HG03342 (cell line): ENCODE data around the gene PYGL.
"Not testable (repeated sequence)": the region's sequence is repeated elsewhere in the genome, so short reads cannot be mapped to it uniquely, and the experiment has no call there.

Source experiments
- ATAC-seq: cut with Tn5 transposase; IDR thresholded peaks from one replicate; pipeline ENCODE4 v1.9.1; 2021; ENCODE audit warnings: mild to moderate bottlenecking, moderate library complexity; ENCODE audit not compliant: unreplicated experiment

Gene PYGL

GRCh38 chr14:50943943-50944646, at the start of gene PYGL:
Gene PYGL (minus strand): TSS chr14:50944483. CDS start chr14:50944403, 80 bp downstream.
- peak; percentile 77 for ATAC-seq

DNA sequence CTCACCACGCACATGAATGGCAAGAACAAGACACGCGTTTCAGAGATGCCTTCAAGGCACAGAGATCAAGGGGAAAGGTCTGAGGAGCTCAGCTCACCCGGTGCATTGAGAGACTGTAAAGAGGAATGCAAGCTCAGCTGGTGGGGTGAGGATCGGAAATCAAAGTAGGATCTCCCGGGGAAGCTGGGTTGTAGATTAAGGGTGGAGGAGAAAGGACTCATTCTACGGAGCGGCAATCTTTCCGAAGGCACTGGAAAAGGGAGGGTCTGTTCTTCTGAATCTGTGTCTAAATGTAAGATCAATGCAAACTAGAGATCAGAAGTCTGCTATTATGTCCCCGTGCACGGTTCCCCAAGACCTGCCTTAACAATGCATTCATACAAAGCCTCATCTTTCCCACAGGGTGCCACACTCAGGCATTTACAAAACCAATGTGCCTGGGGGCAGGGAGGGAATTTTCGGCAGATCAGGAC, 41.6 kb upstream of the PYGL start:
- ATAC-seq, result no peak

- no peak for ATAC-seq
These were observed 41.0 kb upstream of the PYGL start for GRCh38 chr14:50985124-50985858.

GRCh38 chr14:50984036-50984710, 39.9 kb upstream of the PYGL start:
- ATAC-seq, result no peak

DNA sequence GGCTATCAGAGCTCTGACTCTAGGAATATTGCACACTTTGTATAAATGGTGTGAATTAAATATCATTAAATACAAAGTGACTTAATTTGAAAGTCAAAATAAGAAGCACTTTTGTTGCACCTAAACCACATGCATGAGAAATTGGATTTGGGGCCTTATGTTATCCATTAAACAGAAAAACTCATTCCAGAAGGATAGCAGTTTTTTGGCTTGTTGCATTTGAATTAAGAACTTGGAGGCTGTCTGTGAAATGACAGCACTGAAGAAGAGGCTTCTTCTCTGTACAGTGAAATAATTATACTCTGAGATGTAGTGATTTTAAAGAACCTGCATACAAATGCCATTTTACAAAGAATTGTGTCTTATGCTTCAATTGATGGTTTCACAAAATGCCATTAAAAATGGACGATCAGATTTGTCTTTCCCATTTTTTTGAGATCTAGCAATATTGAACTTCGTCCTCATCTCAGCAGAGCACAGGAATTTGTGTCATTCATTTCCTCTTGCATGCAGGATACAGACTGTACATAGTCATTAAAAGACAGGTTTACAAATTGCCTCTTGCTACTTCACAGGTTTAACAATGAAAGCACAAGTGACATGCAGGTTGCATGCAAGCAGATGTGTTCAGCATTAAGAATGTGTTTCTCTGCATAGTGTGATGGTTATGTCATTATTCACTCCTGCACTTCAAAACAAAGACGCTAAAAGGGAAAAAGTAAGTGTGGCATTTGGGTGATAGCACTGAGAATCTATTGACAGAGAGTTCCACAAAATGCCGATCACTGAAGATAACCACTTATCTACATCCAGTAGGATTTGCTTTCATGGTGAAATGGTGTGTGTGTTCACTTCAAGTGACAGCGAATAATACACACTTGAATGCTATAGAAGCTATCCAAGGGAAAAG, 35.9 kb upstream of the PYGL start:
- ATAC-seq, result no peak

GRCh38 chr14:50978888-50979287, 34.6 kb upstream of the PYGL start:
- peak; percentile 96 for ATAC-seq

DNA sequence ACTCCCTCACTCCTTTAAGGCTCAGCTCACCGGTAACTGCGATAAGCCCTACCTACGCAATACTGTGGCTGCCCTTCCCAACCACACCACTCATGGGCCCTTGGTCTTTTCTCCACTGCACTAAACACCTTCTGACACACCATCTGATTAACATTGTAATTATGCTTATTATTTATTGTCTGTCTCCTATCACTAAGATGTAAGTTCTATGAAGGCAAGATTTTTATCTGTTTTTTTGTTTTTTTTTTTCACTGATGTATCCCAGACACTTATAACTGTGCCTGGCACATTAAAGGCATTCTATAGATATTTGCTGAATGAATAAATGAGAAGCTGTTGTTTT, 34.2 kb upstream of the PYGL start:
- ATAC-seq, result peak; percentile 4

DNA sequence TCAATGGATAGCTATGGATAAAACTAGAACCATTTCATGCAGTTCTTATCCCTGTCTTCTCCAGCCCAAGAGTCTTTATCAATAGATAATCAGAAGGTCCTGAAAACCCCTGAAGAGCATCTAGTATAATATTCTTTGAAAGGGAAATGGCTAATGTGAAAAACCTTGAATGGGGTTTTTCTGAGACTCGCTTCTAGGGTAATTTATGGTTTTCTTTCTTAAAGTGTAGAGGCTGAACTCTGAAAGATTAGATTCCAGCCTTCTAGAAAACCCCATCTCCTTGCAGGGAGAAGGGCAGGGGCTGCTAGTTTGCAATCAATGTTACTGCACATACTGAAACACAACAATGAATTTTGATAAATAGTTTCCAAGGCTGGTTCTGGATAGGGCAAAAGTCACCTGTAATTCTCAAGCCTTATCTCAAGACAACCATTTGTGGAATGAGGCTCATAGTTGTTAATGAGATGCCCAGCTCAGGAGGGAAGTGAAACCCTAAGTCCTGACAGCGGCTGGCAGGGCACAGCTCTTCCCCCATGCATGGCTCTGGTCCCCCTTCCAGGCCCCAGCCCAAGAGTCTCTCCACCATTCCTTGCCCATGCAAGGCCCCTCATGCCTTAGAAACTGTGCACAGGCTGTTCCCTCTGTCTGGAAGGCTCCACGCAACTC, 33.7 kb upstream of the PYGL start:
- peak; percentile 44 for ATAC-seq

GRCh38 chr14:50974118-50974517, 29.8 kb upstream of the PYGL start:
- ATAC-seq, result no peak

DNA sequence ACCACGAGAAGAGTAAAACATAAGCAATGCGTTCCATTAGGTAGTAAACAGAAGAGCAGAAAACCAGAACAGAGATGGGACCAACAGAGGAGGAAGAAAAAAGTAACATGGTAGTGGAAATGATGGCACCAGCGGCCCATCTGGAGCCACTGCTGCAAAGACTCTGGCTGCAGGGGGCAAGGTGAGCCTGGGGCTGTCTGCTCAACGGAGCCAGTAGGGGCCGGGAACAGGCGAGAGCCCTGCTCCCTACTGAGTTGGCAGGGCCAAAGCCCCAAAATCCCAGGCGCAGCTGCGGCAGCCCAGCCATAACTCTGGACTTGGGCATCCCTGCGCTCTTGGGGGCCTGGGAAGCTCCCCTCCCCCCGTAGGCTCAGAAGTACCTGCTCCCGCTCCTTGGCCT, 28.5 kb upstream of the PYGL start:
- no peak for ATAC-seq

DNA sequence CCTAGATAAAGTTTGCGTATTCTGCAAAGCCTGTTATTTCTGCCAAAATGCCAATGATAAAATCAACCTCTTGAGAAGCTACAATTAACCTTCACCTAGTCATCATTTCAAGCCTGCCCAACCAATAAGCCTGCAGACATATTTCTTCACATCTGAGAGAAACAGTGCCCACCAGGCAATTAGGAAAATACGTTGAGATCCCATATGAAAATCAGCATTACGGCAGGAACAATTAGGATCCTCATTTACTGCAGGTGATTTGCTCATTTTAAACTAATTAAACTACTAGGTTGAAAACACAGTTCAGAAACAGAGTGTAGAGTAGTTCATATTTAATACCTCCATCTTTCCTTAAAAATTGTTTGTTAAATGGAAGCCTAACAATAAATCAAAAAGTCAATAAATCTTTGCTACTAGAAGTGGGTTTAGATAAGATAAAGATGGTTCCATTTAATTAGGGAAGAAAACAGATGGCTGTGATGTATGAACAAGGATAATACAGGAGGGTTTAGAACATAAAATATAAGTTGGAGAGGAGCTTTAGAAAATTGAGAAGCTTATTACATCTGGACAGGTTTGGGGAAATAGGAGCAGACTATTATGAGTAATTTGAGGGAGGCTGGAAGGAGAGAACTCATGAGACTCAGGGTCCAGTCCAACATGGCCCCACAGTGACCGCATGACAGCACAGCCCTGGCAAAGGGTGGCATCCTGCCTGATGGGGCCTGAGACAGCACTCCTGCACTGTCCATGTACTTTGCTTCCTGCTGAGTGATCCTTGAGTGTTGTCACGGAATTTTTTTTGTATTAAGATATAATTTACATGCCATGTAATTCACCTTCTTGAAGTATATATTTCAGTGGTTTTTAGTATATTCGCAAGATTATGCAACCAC, 26.9 kb upstream of the PYGL start:
- no peak for ATAC-seq

GRCh38 chr14:50967790-50968189, 23.5 kb upstream of the PYGL start:
- ATAC-seq, result no peak

DNA sequence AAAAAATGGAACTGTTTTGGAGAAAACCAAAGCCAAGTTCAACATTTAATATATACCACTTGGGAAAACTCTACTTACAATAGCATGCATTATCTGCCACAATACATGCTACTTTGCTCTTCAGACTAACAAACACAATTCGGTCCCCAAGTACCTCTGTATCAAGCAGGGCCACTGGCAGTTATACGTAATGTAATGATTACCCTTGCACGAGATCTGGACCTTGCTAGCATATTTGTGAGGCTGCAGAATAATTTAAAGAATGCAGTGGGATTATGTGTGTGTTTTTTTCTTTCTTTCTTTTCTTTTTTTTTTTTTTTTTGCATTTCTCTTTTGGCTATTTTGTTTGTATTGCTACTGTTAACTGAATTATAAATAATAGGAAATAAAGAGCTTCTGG, 22.8 kb upstream of the PYGL start:
- ATAC-seq, result no peak

DNA sequence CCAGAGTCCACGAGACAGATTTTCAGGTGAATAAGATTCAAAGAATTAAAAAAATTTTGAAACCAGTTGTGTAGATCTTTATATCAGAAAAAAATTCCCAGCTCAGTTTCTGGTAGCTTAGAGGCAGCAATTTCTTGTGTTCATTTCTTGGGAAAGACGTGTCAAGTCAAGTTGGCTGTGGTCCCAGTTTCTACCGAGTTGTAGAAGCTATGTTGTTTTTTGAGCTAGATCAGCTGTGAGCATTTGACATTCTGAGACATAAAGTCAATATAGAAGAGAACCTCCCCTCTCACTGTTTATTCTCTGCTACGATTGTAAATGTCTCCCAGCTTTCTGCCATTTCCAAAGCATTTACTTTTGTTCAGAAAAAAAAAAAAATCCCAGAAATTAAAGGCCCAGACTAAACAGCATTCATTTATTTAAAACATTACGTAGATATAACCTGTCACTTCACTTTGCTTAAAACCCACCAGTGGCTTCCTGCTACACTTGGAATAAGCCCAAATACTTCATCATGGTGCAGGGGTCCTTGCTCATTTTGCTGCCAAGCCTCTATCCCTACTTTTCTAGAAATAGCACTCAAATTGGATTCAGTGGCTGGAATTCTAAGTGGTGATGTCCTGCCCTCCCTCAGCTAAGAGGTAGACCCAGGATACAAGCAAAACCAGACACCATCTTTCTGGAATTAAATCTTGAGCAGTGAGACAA, 20.6 kb upstream of the PYGL start:
- no peak for ATAC-seq

DNA sequence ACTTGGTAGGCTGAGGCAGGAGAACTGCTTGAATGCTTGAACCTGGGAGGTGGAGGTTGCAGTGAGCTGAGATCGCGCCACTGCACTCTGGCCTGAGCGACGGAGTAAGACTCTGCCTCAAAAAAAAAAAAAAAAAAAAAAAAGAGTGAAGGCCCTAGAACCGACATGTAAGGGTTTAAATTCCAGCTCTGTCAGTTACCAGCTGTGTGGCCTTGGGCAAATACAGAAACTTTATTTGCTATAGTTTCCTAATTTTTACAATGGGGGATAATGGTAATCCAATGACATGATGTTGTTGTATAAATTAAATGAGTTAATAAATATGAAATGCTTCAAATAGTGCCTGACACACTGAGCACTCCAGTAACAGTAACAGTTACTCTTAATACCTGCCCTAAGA, 19.6 kb upstream of the PYGL start:
- no peak for ATAC-seq

DNA sequence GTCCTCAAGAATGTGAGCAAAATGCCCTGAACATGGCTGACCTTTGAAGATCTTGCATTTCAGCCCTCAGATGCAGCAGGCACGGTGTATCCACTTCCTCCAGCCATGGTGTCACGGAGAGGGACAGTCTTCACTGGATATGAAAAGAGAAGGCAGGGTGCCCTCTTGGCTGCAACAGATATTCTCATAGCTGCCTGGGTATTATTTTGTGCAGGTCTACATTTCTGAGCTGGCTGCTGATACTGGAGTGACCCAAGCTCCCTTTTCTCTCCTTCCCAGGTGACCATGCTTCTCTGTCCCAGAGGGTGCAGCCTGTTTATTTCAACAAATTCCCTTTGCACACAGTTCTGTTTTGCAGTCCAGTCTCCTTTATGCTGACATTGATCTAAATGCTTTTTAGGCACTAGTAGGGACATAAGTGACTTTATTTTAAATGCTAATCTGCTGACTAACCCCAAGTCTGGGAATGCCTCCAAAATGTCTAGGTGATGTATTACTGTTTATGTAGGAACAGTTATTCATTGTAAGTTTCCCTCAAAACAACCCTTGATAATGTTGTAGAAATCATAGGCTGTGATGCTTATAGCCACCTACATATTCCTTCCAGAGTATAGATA, 17.4 kb upstream of the PYGL start:
- no peak for ATAC-seq

- ATAC-seq, result no peak
These were observed 13.0 kb upstream of the PYGL start for GRCh38 chr14:50957296-50957695.

- not testable (repeated sequence) for ATAC-seq
These were observed 12.1 kb upstream of the PYGL start for GRCh38 chr14:50956421-50956820.
